SK-N-SH (cell line): ENCODE data around the gene HINT3. TPM values are rescaled to one million over a fixed set of nuclear protein-coding genes. Genes with fewer than 3 reads are reported as not detected.
A peak's percentile ranks its signal among the peaks of the same experiment; 100 is the strongest.

Source experiments
- CTCF ChIA-PET: fragments of 300-600, 350-600 bp; formaldehyde crosslinking; extraction: SDS; loops from one replicate; lab custom pipeline; 2021; lab: Yijun Ruan, JAX
- POLR2A ChIA-PET: fragments of 350-600 bp; sonication (Branson Sonifier 250); formaldehyde crosslinking; extraction: SDS; loops from one replicate; lab custom pipeline; 2020; ENCODE audit warnings: antibody characterized with exemption, inconsistent platforms; lab: Yijun Ruan, JAX
- DNase-seq: peaks from one replicate; pipeline ENCODE4 v3.0.0; 2012
- H2AFZ ChIP-seq: fragments of 200-600 bp; sonication (generic); 2 replicates; pipeline ENCODE4 v1.8.1; 2016; ENCODE audit warnings: antibody characterized with exemption, mild to moderate bottlenecking, low read depth
- H3F3A ChIP-seq: fragments of 200-600 bp; sonication (generic); replicated peaks from 2 replicates; pipeline ENCODE3; 2016; ENCODE audit warnings: antibody characterized with exemption, mild to moderate bottlenecking; ENCODE audit not compliant: insufficient read depth
- H3K27ac ChIP-seq, 2 experiments: fragments of 200-500 bp in 1 of 2; fragments of 200-600 bp in 1 of 2; sonication (Bioruptor generic) in 1 of 2; sonication (generic), shearing (Covaris generic) in 1 of 2; 2 replicates each; pipeline versions ENCODE4 v1.5.1 to v1.6.1; 2014 to 2016; ENCODE audit warnings: low read depth in 2 of 2, inconsistent platforms in 1 of 2, low read length in 1 of 2, mild to moderate bottlenecking in 1 of 2, mixed read lengths in 1 of 2
- H3K27me3 ChIP-seq: fragments of 200-600 bp; sonication (generic), shearing (Covaris generic); 2 replicates; pipeline ENCODE4 v1.6.1; 2016; ENCODE audit warnings: mixed run types; ENCODE audit not compliant: insufficient read depth
- H3K36me3 ChIP-seq, 2 experiments: fragments of 200-500 bp in 1 of 2; fragments of 200-600 bp in 1 of 2; sonication (Bioruptor generic) in 1 of 2; sonication (generic) in 1 of 2; replicated peaks in 1 of 2; 2 replicates each; pipeline versions ENCODE3 to v1.5.1; 2014 to 2016; ENCODE audit warnings: low read length in 1 of 2, mild to moderate bottlenecking in 1 of 2; ENCODE audit not compliant: insufficient read depth in 2 of 2, control insufficient read depth in 1 of 2
- H3K4me1 ChIP-seq, 2 experiments: fragments of 200-500 bp in 1 of 2; fragments of 200-600 bp in 1 of 2; sonication (Bioruptor generic) in 1 of 2; sonication (generic), shearing (Covaris generic) in 1 of 2; 2 replicates each; pipeline versions ENCODE4 v1.5.1 to v1.6.1; 2014 to 2016; ENCODE audit warnings: low read depth in 1 of 2, low read length in 1 of 2, mixed run types in 1 of 2; ENCODE audit not compliant: insufficient read depth in 2 of 2, control insufficient read depth in 1 of 2
- H3K4me2 ChIP-seq: fragments of 200-600 bp; sonication (generic), shearing (Covaris generic); 2 replicates; pipeline ENCODE4 v1.6.1; 2017; ENCODE audit warnings: mixed run types
- H3K4me3 ChIP-seq, 2 experiments: fragments of 200-500 bp in 1 of 2; fragments of 200-600 bp in 1 of 2; sonication (Bioruptor generic) in 1 of 2; sonication (generic), shearing (Covaris generic) in 1 of 2; 2 replicates each; pipeline versions ENCODE4 v1.5.1 to v1.8.1; 2014 to 2016; ENCODE audit warnings: low read depth in 2 of 2, inconsistent platforms in 1 of 2, low read length in 1 of 2, mild to moderate bottlenecking in 1 of 2, mixed read lengths in 1 of 2, moderate library complexity in 1 of 2
- H3K79me2 ChIP-seq: fragments of 200-600 bp; sonication (generic); 2 replicates; pipeline ENCODE4 v1.8.1; 2017; ENCODE audit warnings: mild to moderate bottlenecking; ENCODE audit not compliant: insufficient read depth
- H3K9ac ChIP-seq: fragments of 200-600 bp; sonication (generic); 2 replicates; pipeline ENCODE4 v1.6.1; 2017; ENCODE audit warnings: mixed run types
- H3K9me2 ChIP-seq: fragments of 200-600 bp; sonication (generic); 2 replicates; pipeline ENCODE4 v1.6.1; 2017; ENCODE audit warnings: mixed run types
- H3K9me3 ChIP-seq: fragments of 200-600 bp; sonication (generic); 2 replicates; pipeline ENCODE4 v1.6.1; 2017; ENCODE audit warnings: mixed run types, mild to moderate bottlenecking, moderate library complexity
- H4K20me1 ChIP-seq: fragments of 200-600 bp; sonication (generic); 2 replicates; pipeline ENCODE4 v1.6.1; 2017; ENCODE audit warnings: mild to moderate bottlenecking, mixed run types; ENCODE audit not compliant: insufficient read depth
- CHD2 ChIP-seq: fragments of 150-350 bp; IDR thresholded peaks from 2 replicates; pipeline ENCODE4 v1.6.1; 2018; ENCODE audit warnings: low read length; ENCODE audit not compliant: partially characterized antibody
- ELF1 ChIP-seq: IDR thresholded peaks from 2 replicates; pipeline ENCODE4 v1.4.0; 2012
- EP300 ChIP-seq, 2 experiments: IDR thresholded peaks; 2 replicates each; pipeline versions ENCODE4 v1.4.0 to v1.6.1; 2012; ENCODE audit warnings: borderline replicate concordance in 1 of 2, low read depth in 1 of 2, low read length in 1 of 2
- FOSL2 ChIP-seq: IDR thresholded peaks from 2 replicates; pipeline ENCODE4 v1.4.0; 2012; ENCODE audit warnings: low read depth, mild to moderate bottlenecking, moderate library complexity, borderline replicate concordance
- FOXJ3 ChIP-seq: sonication (generic); formaldehyde crosslinking; IDR thresholded peaks from 2 replicates; pipeline ENCODE4 v1.5.1; 2020; ENCODE audit warnings: mild to moderate bottlenecking, missing genetic modification reagents
- FOXM1 ChIP-seq: IDR thresholded peaks from 2 replicates; pipeline ENCODE4 v1.4.0; 2012; ENCODE audit warnings: low read depth, mild to moderate bottlenecking
- GABPA ChIP-seq: IDR thresholded peaks from 2 replicates; pipeline ENCODE4 v1.4.0; 2012; ENCODE audit warnings: low read depth, mild to moderate bottlenecking
- GATA2 ChIP-seq: sonication (generic); formaldehyde crosslinking; IDR thresholded peaks from 2 replicates; pipeline ENCODE4 v1.5.0; 2020; ENCODE audit warnings: mild to moderate bottlenecking, missing genetic modification reagents
- MAX ChIP-seq: IDR thresholded peaks from 2 replicates; pipeline ENCODE4 v1.4.0; 2012; ENCODE audit warnings: low read depth
- MEF2A ChIP-seq: IDR thresholded peaks from 2 replicates; pipeline ENCODE4 v1.4.0; 2012; ENCODE audit warnings: low read depth, borderline replicate concordance
- NFIC ChIP-seq: IDR thresholded peaks from 2 replicates; pipeline ENCODE4 v1.4.0; 2012; ENCODE audit warnings: borderline replicate concordance
- NRF1 ChIP-seq: IDR thresholded peaks from 2 replicates; pipeline ENCODE4 v1.6.1; 2012; ENCODE audit warnings: low read depth, mild to moderate bottlenecking, low read length
- POLR2AphosphoS5 ChIP-seq: IDR thresholded peaks from 2 replicates; pipeline ENCODE4 v1.6.1; 2012; ENCODE audit warnings: low read depth, low read length
- RXRA ChIP-seq: IDR thresholded peaks from 2 replicates; pipeline ENCODE4 v1.4.0; 2012; ENCODE audit warnings: low read depth, mild to moderate bottlenecking, borderline replicate concordance
- SIN3A ChIP-seq: IDR thresholded peaks from 2 replicates; pipeline ENCODE4 v1.6.1; 2012; ENCODE audit warnings: low read depth, mild to moderate bottlenecking, low read length, moderate library complexity, borderline replicate concordance
- TCF12 ChIP-seq: IDR thresholded peaks from 2 replicates; pipeline ENCODE4 v1.4.0; 2012
- YY1 ChIP-seq: IDR thresholded peaks from 2 replicates; pipeline ENCODE4 v1.4.0; 2012; ENCODE audit warnings: low read depth, mild to moderate bottlenecking
- WGBS: methylation state at CpG from one replicate; pipeline ENCODE4 v1.1.6; 2017; ENCODE audit warnings: low lambda C conversion rate; 5-methylcytosine and 5-hydroxymethylcytosine counted together
- polyA plus RNA-seq, 3 experiments: library from polyadenylated mRNA; depleted of rRNA; stranded (reverse); fragments of >200 nt; gene quantifications; 2 replicates each; pipeline ENCODE4 v1.2.3, GENCODE V29; 2012
- TF ChIP-seq, protein P1 (sequence below): fragments of 150-350 bp; IDR thresholded peaks from 2 replicates; pipeline ENCODE4 v1.6.1; 2016; ENCODE audit warnings: mild to moderate bottlenecking, low read depth, low read length
- TF ChIP-seq, protein P2 (sequence below): IDR thresholded peaks from 2 replicates; pipeline ENCODE4 v1.4.0; 2012; ENCODE audit warnings: low read depth, borderline replicate concordance
- TF ChIP-seq, protein P3 (sequence below): fragments of 150-350 bp; IDR thresholded peaks from 2 replicates; pipeline ENCODE4 v1.6.1; 2017; ENCODE audit warnings: antibody characterized with exemption, low read length, low read depth, borderline replicate concordance
- TF ChIP-seq, protein P4 (sequence below): IDR thresholded peaks from 2 replicates; pipeline ENCODE4 v1.6.1; 2012; ENCODE audit warnings: mild to moderate bottlenecking, low read depth, low read length, moderate library complexity

HINT3 gene
- polyA plus RNA-seq, 1 of the 3 experiments (the other 2 are of a cell fraction) = 1.8 TPM

DNA sequence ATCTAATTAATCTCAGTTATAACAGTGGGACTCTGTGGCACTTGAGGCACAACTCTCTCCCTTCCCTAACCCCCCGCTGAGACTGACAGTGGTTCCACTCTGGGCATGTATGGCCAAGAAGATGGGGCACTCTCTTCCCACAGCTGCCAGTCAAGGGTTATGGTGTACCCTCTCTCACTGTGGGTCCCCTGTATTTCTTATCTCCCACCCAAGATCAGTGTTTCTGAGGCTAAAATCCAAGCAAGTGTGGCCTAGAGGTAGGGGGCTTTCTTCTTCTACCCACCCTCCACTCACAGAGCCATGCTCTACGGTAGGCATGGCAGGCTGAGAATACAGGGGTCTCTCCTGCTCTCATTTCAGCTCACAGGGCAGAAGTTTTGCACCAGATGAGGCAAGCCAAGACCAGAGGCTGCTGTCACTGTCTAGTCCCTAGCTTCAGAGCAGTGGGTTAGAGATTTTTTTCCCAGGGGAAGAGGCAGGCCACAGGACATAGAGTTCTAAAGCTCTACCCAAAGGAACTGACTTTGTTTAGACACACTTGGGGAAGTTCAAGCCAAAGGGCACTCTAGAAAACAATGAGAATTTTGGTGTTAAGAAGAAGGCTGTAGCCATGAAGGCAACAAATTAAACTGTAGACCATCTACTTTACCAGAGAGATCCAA lies 31.7 kb upstream of the HINT3 start:
- Histone ChIP-seq H3K4me3 (no peak overlapping the region), H3K36me3 (peaks cover 44 to 76% of the 10 kb centered on the region in 2 experiments), H3K9me3 (no peaks in the 10 kb centered on the region), H3K4me1 (peaks cover 0 to 11% of the 10 kb centered on the region in 2 experiments; a peak in 2 of 4 replicates), H3F3A (no peaks in the 10 kb centered on the region), H2AFZ (no peak overlapping the region), H3K9me2 (no peaks in the 10 kb centered on the region), H3K27ac (peak overlapping the region in 1 of 2 experiments; percentile 25; a peak in 1 of 4 replicates), H3K27me3 (no peaks in the 10 kb centered on the region), H3K4me2 (no peak overlapping the region), H3K9ac (no peak overlapping the region), H3K79me2 (no peaks in the 10 kb centered on the region), H4K20me1 (no peaks in the 10 kb centered on the region)
- no peak for DNase-seq
- no peak for TF ChIP-seq GABPA
- no peak for TF ChIP-seq GATA2 (CRISPR knock-in tag)
- no peak for TF ChIP-seq NFIC
- no peak for TF ChIP-seq RXRA
- no peak for TF ChIP-seq EP300 (IDR thresholded peaks at IDR 0.05; ENCODE audit: borderline replicate concordance in 1 of 2, low read depth in 1 of 2, low read length in 1 of 2)
- POLR2A ChIA-PET = no interaction called here
- 82% methylated on average over 1 of the region's 2 CpGs for WGBS
- CTCF ChIA-PET = interaction anchor here (1.3 to 4.2 kb wide), 3 partner anchors 16 to 32 kb away, joined by 3 to 18 read pairs (median 13); partner anchors contain the start of gene HINT3

- no peak overlapping the region for H3K4me2 ChIP-seq
- H3K79me2 ChIP-seq = no peaks in the 10 kb centered on the region
- H3K9ac ChIP-seq = no peak overlapping the region
- no peaks in the 10 kb centered on the region for H3F3A ChIP-seq
- no peaks in the 10 kb centered on the region for H4K20me1 ChIP-seq
- H3K4me1 ChIP-seq = peaks cover 0 to 11% of the 10 kb centered on the region in 2 experiments; a peak in 2 of 4 replicates
- no peak for DNase-seq
- H3K27me3 ChIP-seq = no peaks in the 10 kb centered on the region
- peaks cover 41 to 79% of the 10 kb centered on the region in 2 experiments for H3K36me3 ChIP-seq
- H3K27ac ChIP-seq = peak overlapping the region in 1 of 2 experiments; percentile 10; a peak in 2 of 4 replicates
- 90% methylated on average over 3 of the region's 3 CpGs for WGBS
- no peaks in the 10 kb centered on the region for H3K9me2 ChIP-seq
- H3K4me3 ChIP-seq = no peak overlapping the region
- H2AFZ ChIP-seq = no peak overlapping the region
- H3K9me3 ChIP-seq = no peaks in the 10 kb centered on the region
- POLR2A ChIA-PET = no interaction called here
- CTCF ChIA-PET = interaction anchor here (0.9 to 3.6 kb wide), 2 partner anchors 13 to 30 kb away, joined by 3 to 18 read pairs; partner anchors contain the start of gene HINT3
- TF ChIP-seq, protein P1, sequence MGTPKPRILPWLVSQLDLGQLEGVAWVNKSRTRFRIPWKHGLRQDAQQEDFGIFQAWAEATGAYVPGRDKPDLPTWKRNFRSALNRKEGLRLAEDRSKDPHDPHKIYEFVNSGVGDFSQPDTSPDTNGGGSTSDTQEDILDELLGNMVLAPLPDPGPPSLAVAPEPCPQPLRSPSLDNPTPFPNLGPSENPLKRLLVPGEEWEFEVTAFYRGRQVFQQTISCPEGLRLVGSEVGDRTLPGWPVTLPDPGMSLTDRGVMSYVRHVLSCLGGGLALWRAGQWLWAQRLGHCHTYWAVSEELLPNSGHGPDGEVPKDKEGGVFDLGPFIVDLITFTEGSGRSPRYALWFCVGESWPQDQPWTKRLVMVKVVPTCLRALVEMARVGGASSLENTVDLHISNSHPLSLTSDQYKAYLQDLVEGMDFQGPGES = no peak
- TF ChIP-seq ELF1 = no peak
- no peak for TF ChIP-seq FOSL2
- TF ChIP-seq, protein P2, sequence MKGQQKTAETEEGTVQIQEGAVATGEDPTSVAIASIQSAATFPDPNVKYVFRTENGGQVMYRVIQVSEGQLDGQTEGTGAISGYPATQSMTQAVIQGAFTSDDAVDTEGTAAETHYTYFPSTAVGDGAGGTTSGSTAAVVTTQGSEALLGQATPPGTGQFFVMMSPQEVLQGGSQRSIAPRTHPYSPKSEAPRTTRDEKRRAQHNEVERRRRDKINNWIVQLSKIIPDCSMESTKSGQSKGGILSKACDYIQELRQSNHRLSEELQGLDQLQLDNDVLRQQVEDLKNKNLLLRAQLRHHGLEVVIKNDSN = no peak
- TF ChIP-seq, protein P3, sequence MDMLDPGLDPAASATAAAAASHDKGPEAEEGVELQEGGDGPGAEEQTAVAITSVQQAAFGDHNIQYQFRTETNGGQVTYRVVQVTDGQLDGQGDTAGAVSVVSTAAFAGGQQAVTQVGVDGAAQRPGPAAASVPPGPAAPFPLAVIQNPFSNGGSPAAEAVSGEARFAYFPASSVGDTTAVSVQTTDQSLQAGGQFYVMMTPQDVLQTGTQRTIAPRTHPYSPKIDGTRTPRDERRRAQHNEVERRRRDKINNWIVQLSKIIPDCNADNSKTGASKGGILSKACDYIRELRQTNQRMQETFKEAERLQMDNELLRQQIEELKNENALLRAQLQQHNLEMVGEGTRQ = no peak
- no peak for TF ChIP-seq SIN3A
- TF ChIP-seq, protein P4, sequence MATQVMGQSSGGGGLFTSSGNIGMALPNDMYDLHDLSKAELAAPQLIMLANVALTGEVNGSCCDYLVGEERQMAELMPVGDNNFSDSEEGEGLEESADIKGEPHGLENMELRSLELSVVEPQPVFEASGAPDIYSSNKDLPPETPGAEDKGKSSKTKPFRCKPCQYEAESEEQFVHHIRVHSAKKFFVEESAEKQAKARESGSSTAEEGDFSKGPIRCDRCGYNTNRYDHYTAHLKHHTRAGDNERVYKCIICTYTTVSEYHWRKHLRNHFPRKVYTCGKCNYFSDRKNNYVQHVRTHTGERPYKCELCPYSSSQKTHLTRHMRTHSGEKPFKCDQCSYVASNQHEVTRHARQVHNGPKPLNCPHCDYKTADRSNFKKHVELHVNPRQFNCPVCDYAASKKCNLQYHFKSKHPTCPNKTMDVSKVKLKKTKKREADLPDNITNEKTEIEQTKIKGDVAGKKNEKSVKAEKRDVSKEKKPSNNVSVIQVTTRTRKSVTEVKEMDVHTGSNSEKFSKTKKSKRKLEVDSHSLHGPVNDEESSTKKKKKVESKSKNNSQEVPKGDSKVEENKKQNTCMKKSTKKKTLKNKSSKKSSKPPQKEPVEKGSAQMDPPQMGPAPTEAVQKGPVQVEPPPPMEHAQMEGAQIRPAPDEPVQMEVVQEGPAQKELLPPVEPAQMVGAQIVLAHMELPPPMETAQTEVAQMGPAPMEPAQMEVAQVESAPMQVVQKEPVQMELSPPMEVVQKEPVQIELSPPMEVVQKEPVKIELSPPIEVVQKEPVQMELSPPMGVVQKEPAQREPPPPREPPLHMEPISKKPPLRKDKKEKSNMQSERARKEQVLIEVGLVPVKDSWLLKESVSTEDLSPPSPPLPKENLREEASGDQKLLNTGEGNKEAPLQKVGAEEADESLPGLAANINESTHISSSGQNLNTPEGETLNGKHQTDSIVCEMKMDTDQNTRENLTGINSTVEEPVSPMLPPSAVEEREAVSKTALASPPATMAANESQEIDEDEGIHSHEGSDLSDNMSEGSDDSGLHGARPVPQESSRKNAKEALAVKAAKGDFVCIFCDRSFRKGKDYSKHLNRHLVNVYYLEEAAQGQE = no peak
- TF ChIP-seq MEF2A = no peak
- TF ChIP-seq POLR2AphosphoS5 = no peak
- TF ChIP-seq TCF12 = no peak
- TF ChIP-seq FOXM1 = no peak
- no peak for TF ChIP-seq MAX
- no peak for TF ChIP-seq CHD2
- no peak for TF ChIP-seq YY1
- TF ChIP-seq NRF1 = no peak
- TF ChIP-seq FOXJ3 (CRISPR knock-in tag) = no peak
- TF ChIP-seq, all 33 proteins: peak for 0
Observed at GRCh38 chr6:125926711-125927110, 29.9 kb upstream of the HINT3 start.
